Measurements from ENCODE around the gene NDFIP1.

- no peak for TF ChIP-seq CTCF (conservative IDR thresholded peaks at IDR 0.05)
- TF ChIP-seq EZH2 (IDR thresholded peaks at IDR 0.05; ENCODE audit: low read depth): no peak
Measured at GRCh38 chr5:142110046-142110531, 1.5 kb downstream of the NDFIP1 start.
